ENCODE results near the gene RSPH6A.
A peak's percentile ranks its signal among the peaks of the same experiment; 100 is the strongest.

Gene RSPH6A

GRCh38 chr19:45828945-45829344 is 13.8 kb upstream of the RSPH6A start:
- peak overlapping the region; percentile 17 for H3K27ac Mint-ChIP-seq
- no peaks in the 10 kb centered on the region for H3K4me1 Mint-ChIP-seq
- H3K36me3 Mint-ChIP-seq, result peaks cover 83% of the 10 kb centered on the region
- ATAC-seq, result no peak
- no peaks in the 10 kb centered on the region for H3K27me3 Mint-ChIP-seq
- H3K9me3 Mint-ChIP-seq, result no peaks in the 10 kb centered on the region
- H3K4me3 Mint-ChIP-seq, result no peak overlapping the region

- no peak for ATAC-seq
- peak overlapping the region; percentile 17 for H3K27ac Mint-ChIP-seq
- H3K4me1 Mint-ChIP-seq, result no peaks in the 10 kb centered on the region
- H3K9me3 Mint-ChIP-seq, result no peaks in the 10 kb centered on the region
- peaks cover 85% of the 10 kb centered on the region for H3K36me3 Mint-ChIP-seq
- H3K27me3 Mint-ChIP-seq, result no peaks in the 10 kb centered on the region
- no peak overlapping the region for H3K4me3 Mint-ChIP-seq
Observed at GRCh38 chr19:45828523-45828922, 13.4 kb upstream of the RSPH6A start.

GRCh38 chr19:45827459-45828093 is 12.5 kb upstream of the RSPH6A start:
- Mint-ChIP-seq H3K4me1 (no peaks in the 10 kb centered on the region), H3K9me3 (no peaks in the 10 kb centered on the region), H3K27ac (no peak overlapping the region), H3K27me3 (no peaks in the 10 kb centered on the region), H3K4me3 (no peak overlapping the region), H3K36me3 (peaks cover 89% of the 10 kb centered on the region)
- no peak for ATAC-seq

- ATAC-seq, result no peak
- Mint-ChIP-seq H3K4me3 (no peak overlapping the region), H3K27me3 (no peaks in the 10 kb centered on the region), H3K9me3 (no peaks in the 10 kb centered on the region), H3K27ac (no peak overlapping the region), H3K4me1 (no peaks in the 10 kb centered on the region), H3K36me3 (peaks cover 83% of the 10 kb centered on the region)
Observed at GRCh38 chr19:45826934-45827333, 11.8 kb upstream of the RSPH6A start.

GRCh38 chr19:45825917-45826893 is 11.1 kb upstream of the RSPH6A start:
- no peaks in the 10 kb centered on the region for H3K4me1 Mint-ChIP-seq
- ATAC-seq, result no peak
- H3K27me3 Mint-ChIP-seq, result no peaks in the 10 kb centered on the region
- peaks cover 83% of the 10 kb centered on the region for H3K36me3 Mint-ChIP-seq
- H3K9me3 Mint-ChIP-seq, result no peaks in the 10 kb centered on the region
- H3K27ac Mint-ChIP-seq, result no peak overlapping the region
- no peak overlapping the region for H3K4me3 Mint-ChIP-seq

GRCh38 chr19:45825263-45825605 is 10.1 kb upstream of the RSPH6A start:
- H3K4me3 Mint-ChIP-seq, result no peak overlapping the region
- H3K36me3 Mint-ChIP-seq, result peaks cover 82% of the 10 kb centered on the region
- ATAC-seq, result no peak
- no peak overlapping the region for H3K27ac Mint-ChIP-seq
- no peaks in the 10 kb centered on the region for H3K27me3 Mint-ChIP-seq
- no peaks in the 10 kb centered on the region for H3K4me1 Mint-ChIP-seq
- no peaks in the 10 kb centered on the region for H3K9me3 Mint-ChIP-seq

GRCh38 chr19:45824531-45825262 is 9.6 kb upstream of the RSPH6A start:
- Mint-ChIP-seq H3K9me3 (no peaks in the 10 kb centered on the region), H3K27me3 (no peaks in the 10 kb centered on the region), H3K4me1 (no peaks in the 10 kb centered on the region), H3K27ac (no peak overlapping the region), H3K4me3 (no peak overlapping the region), H3K36me3 (peaks cover 77% of the 10 kb centered on the region)
- no peak for ATAC-seq

DNA sequence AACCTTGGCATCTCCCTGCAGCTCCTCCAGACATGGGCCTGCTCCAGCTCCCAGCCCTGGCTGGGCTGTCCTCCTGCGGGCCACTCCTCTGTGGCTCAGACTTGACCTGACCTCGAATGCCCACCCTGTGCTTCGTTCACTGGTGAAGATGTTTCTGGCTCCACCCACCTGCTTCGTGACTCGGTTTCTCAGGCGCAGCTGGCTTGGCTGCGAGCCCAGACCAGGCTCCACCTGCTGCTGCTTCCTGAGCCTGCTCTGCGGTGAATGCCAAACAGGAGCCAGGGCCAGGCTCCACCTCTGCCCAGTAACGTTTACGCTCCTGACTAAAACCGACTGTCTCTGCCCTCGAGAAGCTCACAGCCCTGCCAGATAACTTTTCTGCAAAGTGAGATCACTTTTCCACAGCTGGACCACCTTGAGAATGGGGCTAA is 8.9 kb upstream of the RSPH6A start:
- H3K4me3 Mint-ChIP-seq, result no peak overlapping the region
- H3K27ac Mint-ChIP-seq, result no peak overlapping the region
- H3K36me3 Mint-ChIP-seq, result peaks cover 71% of the 10 kb centered on the region
- H3K27me3 Mint-ChIP-seq, result no peaks in the 10 kb centered on the region
- no peaks in the 10 kb centered on the region for H3K9me3 Mint-ChIP-seq
- ATAC-seq, result no peak
- no peaks in the 10 kb centered on the region for H3K4me1 Mint-ChIP-seq

DNA sequence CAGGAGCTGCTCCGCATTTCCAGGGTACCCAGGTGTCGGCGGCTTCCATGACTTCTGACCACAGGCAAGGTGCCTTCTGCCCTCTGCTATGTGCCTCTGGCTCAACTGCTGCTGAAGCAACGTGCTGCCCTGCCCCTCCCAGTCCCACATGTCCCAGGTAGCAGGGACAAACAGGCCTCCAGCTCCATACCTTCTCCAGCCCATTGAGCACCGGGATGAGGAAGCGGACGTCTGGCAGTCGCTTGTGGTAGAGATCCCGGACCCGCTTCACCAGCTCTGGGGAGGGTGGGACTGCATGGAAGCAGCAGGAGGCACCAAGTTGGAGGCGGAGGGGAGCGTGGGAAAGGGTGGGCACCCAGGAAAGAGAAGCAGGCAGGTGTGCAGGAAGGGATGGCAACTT is 8.1 kb upstream of the RSPH6A start:
- ATAC-seq, result no peak
- peaks cover 62% of the 10 kb centered on the region for H3K36me3 Mint-ChIP-seq
- no peak overlapping the region for H3K4me3 Mint-ChIP-seq
- H3K27me3 Mint-ChIP-seq, result no peaks in the 10 kb centered on the region
- H3K9me3 Mint-ChIP-seq, result no peaks in the 10 kb centered on the region
- no peaks in the 10 kb centered on the region for H3K4me1 Mint-ChIP-seq
- H3K27ac Mint-ChIP-seq, result no peak overlapping the region

GRCh38 chr19:45822716-45823115 is 7.6 kb upstream of the RSPH6A start:
- Mint-ChIP-seq H3K36me3 (peaks cover 57% of the 10 kb centered on the region), H3K27ac (no peak overlapping the region), H3K4me1 (peaks cover 2% of the 10 kb centered on the region), H3K4me3 (no peak overlapping the region), H3K9me3 (no peaks in the 10 kb centered on the region), H3K27me3 (no peaks in the 10 kb centered on the region)
- ATAC-seq, result no peak

DNA sequence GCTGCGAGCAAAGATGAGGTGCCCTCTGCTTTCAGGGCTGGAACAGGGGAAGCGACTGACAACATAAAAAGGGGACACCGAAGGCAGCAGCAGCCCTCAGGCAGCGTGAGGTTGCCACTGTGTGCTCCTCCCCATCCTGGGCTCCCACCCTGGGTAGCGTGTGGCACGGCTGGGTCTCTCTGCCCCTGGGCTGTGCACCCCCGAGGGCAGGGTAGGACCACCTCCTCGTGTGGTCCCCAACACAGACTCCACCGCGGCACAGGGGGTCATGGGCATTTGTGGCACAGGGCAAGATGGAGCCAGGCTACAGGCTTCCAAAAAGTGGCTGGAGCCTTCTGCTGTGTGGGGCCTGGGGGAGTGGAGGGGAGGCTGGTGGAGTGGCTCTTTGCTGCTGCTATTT is 6.5 kb upstream of the RSPH6A start:
- peaks cover 10% of the 10 kb centered on the region for H3K4me1 Mint-ChIP-seq
- ATAC-seq, result no peak
- no peaks in the 10 kb centered on the region for H3K27me3 Mint-ChIP-seq
- no peak overlapping the region for H3K27ac Mint-ChIP-seq
- peaks cover 46% of the 10 kb centered on the region for H3K36me3 Mint-ChIP-seq
- H3K9me3 Mint-ChIP-seq, result no peaks in the 10 kb centered on the region
- no peak overlapping the region for H3K4me3 Mint-ChIP-seq

DNA sequence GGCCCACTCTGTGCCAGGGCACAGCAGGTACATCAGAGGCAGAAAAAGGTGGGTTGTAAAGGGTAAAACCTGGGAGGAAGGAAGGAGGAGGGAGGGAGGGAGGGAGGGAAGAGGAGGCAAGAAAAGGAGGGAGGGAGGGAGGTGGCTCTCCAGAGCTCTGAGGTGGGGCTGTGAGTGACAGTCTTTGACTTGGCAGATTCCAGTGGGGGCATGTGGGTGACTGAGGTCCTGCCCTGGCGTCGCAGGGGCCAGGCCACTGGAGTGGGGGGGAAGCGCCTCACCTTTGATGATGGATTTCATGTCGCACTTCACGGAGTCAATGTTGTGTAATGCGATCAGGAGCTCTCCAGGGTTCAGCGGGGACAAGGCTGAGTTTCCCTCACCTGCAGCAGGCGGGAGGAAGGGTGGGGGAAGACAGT is 6.0 kb upstream of the RSPH6A start:
- no peak overlapping the region for H3K27ac Mint-ChIP-seq
- no peaks in the 10 kb centered on the region for H3K9me3 Mint-ChIP-seq
- no peak overlapping the region for H3K4me3 Mint-ChIP-seq
- no peaks in the 10 kb centered on the region for H3K27me3 Mint-ChIP-seq
- ATAC-seq, result no peak
- H3K4me1 Mint-ChIP-seq, result peaks cover 10% of the 10 kb centered on the region
- H3K36me3 Mint-ChIP-seq, result peaks cover 42% of the 10 kb centered on the region

DNA sequence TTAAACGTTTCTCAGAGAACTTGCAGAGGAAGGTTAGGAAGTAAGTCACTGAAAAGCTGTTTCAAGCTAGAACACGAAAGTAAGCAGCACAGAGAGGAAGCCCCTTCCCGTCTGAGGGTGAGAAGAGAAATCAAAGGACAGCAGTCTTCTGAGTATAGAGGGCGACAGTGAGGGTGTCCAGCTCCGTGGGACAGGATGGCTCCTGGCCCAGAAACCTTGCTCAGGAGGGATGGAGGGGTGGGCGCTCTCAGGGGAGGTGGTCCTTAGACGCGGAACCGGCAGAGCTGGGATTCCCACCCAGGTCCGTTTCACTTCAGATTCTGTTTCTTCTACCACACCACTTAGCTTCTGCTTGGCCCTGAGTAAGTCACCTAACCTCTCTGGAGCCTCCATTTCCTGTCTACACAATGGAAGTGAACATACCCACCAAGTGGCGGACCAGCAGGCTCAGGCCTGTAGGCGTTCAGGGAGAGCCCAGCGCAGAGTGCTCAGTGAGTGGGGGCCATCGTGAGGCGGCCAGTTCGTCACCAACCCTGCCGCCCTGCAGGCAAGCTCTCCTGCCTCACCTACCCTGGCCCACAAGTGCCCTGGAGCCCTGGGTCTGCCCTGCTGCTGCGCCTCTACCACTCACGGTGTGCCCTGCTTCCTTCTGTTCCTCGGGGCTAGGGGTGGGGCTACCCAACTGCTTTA is 5.5 kb upstream of the RSPH6A start:
- Mint-ChIP-seq H3K36me3 (peaks cover 37% of the 10 kb centered on the region), H3K9me3 (no peaks in the 10 kb centered on the region), H3K27me3 (no peaks in the 10 kb centered on the region), H3K4me1 (peaks cover 10% of the 10 kb centered on the region), H3K27ac (no peak overlapping the region), H3K4me3 (no peak overlapping the region)
- ATAC-seq, result no peak

DNA sequence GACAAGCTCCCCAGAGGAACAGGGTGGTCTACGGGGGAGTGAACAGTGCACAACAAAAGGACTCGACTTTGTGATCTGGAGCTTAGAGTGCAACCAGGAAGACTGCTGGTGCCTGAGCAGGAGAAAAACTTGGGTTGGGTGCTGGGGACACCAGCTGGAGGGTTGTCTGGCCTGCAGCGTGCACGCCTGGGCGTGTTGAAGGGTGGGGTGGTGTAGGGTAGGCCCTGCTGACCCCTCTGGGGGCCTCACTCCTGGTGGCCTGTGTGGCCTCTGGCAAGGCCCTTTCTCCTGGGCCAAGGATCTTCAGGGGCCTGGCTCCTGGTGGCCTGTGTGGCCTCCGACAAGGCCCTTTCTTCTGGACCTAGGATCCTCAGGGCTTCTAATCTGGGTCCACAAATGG is 4.7 kb upstream of the RSPH6A start:
- H3K4me1 Mint-ChIP-seq, result peaks cover 10% of the 10 kb centered on the region
- no peaks in the 10 kb centered on the region for H3K27me3 Mint-ChIP-seq
- no peak overlapping the region for H3K27ac Mint-ChIP-seq

DNA sequence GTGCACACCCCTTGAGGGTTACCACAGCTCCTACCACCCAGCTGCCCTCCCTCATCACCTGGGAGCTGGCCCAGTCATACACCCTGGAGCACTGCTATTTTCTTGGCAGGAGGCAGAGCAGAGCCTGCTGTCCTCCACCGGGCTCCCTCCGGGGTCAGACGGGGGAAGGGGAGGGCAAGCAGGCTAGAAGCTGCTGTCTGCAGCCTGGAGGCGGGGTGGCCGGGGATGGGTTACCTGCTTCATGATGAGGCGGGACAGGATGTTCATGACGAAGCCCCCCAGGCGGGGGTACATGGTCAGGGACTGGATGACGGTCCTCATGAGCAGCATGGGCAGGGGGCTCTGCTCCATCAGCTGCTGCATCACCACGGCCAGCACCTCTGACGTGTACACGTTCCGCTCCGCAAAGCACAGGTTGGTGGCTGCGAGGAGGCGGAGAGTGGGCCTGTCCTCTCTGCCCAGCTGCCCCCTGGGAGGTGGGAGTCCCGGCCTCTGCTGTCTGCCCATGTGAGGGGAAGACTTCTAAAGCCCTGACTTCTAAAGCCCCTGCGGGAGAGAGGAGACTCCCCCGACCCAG is 2.7 kb upstream of the RSPH6A start:
- no peak overlapping the region for H3K4me3 Mint-ChIP-seq
- no peaks in the 10 kb centered on the region for H3K9me3 Mint-ChIP-seq
- peaks cover 16% of the 10 kb centered on the region for H3K36me3 Mint-ChIP-seq
- no peak for ATAC-seq
- peaks cover 10% of the 10 kb centered on the region for H3K4me1 Mint-ChIP-seq
- H3K27me3 Mint-ChIP-seq, result no peaks in the 10 kb centered on the region
- no peak overlapping the region for H3K27ac Mint-ChIP-seq

More for the DNA sequence above, 4.7 kb upstream of the RSPH6A start:
- Mint-ChIP-seq H3K9me3 (no peaks in the 10 kb centered on the region), H3K36me3 (peaks cover 33% of the 10 kb centered on the region), H3K4me3 (no peak overlapping the region)
- no peak for ATAC-seq

Measured in stimulated activated memory B cell treated with anti-CD40 and anti-IgM and Interleukin-4, amounts not matched to agents 10 μg/mL and 1 μg/mL and 100 μg/mL, for 72 hours (primary cell).